Dermis blood vessel endothelial cell (primary cell): ENCODE measurements around the gene MTHFSD. TPM values are rescaled to one million over a fixed set of nuclear protein-coding genes. Genes with fewer than 3 reads are reported as not detected.

Experiments
- DNase-seq: peaks from one replicate; pipeline ENCODE4 v3.0.0; 2010
- total RNA-seq: library from RNA; depleted of rRNA; stranded (reverse); fragments of >200 nt; gene quantifications from 2 replicates; pipeline ENCODE4 v1.2.3, GENCODE V29; 2014

MTHFSD gene
- total RNA-seq, 1 donor from 2014 or later = 14.5 TPM

DNA sequence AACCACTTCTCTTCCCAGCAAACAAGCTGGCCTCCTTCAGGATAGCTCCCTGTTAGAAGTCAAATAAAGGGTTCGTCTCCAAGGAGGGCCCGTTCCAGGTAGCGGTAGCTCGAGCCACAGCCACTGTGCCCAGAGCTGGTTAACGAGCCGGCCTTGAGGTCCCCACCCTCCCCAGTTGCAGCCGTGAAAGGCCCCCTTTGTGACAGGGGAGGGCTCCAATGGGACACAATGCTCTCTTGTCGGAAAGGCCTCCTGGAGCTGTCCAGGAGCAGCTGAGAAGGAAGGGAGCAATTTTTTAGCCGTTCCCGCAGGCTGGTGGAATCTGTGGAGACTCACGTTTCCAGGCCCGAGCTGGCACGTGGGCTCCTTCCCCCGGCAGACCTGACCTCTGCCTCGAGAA lies 74.6 kb downstream of the MTHFSD start:
- DNase-seq = no peak

Other genes with a start within 250 kb of the MTHFSD start
- gene FOXF1, start 44.7 kb downstream of the MTHFSD start, total RNA-seq = 0.14 and 0.17 TPM in 2 replicates
- gene FOXC2, start 11.6 kb upstream of the MTHFSD start, total RNA-seq = 2.2 and 8.1 TPM in 2 replicates
- gene FOXL1, start 23.3 kb upstream of the MTHFSD start, total RNA-seq = 0.68 and 2.2 TPM in 2 replicates